GM19397 (cell line): ENCODE measurements around the gene FAS.

Experiments
- ATAC-seq: cut with Tn5 transposase; IDR thresholded peaks from one replicate; pipeline ENCODE4 v1.9.1; 2021; ENCODE audit warnings: mild to moderate bottlenecking, moderate library complexity; ENCODE audit not compliant: unreplicated experiment

FAS gene

DNA sequence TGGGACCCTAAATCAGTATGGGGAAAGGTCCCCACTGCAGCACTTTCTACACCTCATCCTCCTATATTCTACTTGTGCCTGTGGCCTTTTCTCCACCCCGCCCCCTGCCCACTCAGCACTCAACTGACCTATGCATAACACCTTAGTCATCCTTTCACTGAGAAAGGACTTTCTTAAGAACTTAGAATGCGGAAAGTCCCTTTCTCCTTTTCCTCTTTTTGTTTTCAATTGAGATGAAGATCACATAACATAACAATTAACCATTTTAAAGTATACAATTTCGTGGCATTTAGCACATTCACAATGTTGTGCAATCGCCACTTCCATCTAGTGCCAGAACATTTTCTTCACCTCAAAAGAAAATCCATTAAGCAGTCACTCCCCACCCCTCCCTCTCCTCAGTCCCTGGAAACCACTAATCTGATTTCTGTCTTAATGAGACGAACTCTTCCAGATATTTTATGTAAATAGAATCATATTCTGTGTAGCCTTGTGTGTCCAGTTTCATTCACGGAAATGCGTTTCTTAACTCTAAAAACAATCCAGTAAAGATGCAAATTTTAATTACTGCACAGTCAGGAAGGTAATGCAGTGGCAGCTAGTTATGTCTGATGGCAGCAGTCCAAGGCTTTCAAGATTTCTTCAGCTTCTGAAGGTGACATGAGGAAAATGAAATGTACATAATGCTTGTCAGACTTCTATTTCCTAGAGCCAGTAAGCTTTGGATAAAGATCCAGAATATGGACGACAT, 41.7 kb downstream of the FAS start:
- peak; percentile 58 for ATAC-seq

DNA sequence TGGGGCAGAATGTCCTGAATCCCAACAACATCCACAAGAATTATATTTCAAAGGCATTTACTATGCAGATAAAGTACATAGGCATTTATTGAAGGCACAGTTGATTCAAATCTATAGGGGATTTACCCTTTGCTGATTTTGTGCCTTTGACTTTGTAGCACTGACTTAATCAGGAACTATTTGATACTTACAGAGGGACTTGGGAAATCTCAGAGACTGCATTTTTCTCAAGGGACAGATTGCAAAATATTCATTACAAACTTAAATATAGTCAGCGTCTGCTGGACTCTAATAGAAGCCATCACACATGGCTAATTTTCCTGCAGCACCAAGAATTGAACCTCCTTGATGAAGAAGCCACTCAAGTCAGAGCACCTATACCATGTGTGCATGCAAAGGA, 44.9 kb downstream of the FAS start:
- ATAC-seq = no peak

DNA sequence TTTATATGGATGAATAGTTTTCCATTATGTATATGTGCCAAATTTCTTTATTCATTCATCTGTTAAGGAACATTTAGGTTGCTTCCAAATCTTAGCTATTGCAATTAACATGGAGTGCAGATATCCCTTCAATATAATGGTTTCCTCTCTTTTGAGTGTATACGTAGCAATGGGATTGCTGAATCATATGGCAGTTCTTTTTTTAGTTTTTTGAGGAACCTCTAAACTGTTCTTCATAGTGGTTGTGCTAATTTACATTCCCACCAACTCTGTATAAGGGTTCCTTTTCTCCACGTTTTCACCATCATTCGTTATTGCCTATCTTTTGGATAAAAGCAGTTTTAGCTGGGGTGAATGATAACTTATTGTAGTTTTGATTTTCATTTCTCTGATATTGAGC, 46.5 kb downstream of the FAS start:
- no peak for ATAC-seq

DNA sequence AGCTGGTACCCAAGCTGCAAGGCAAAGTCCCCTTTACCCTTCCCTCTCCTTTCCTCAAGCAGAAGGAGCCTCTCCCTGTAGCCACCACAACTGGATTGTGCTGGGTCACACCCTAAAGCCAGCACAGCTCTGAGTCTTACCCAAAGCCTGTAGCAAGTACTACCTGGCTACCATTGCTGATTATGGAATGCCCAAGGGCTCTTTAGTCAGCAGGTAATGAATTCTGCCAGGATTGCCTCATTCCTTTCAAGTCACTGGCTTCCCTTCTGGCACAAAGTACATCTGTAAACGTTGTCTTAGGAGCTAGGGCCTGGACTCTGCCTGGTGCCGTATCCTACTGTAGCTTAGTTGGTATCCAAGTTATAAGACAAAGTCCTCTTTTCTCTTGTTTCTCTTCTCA, 52.0 kb downstream of the FAS start:
- ATAC-seq = no peak

DNA sequence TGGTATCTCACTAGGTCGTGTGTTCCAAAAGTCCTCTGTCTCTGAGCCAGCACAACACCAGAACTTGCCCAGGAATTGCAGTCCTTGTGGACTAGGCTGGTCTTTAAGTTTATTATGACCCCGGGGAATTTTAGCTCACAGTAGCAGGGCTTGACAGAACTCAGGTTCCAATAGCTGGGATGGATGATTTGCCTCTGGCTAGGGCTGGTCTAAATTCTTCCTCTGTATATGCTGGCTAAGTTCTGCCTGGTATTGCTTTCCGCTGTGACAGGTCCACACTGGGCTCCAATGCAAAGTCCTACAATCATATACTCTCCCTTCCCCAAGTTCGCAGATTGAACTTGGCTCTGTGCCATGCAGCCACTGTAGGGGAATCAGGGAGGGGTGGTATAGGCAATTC, 52.5 kb downstream of the FAS start:
- no peak for ATAC-seq

DNA sequence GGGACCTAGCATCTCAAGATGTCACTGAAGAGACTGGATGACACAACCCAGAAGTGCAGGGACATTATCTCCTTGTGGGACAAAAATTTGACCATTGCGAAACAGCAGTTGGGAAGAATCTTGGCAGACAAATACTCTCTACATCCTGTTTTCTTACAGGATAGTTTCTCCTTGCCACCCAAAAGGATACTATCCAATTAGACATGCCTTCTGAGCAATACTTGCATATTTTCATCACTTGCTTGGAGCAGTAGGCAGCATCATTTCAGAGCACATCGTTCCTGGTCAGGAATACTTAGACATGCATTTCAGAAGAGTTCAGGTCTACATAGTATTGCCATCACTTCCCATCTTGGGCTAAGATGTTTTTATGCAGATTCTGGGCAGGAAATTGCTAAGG, 56.8 kb downstream of the FAS start:
- ATAC-seq = no peak

DNA sequence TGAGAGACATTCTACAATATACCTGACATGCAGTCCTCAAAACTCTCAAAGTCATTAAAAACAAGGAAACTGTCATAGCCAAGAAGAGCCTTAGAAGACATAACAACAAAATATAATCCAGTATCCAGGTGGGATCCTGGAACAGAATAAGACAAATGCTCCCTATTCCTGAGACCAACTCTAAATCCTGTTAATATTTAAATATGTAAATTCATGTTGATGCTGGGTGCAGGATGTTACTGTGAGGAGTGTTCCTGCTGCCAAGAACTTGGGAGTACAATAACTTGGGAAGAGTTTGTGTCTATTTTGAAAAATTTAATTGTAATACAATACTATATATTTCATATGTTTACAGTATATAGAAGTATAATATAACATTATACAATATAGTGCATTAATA, 61.0 kb downstream of the FAS start:
- ATAC-seq = no peak

DNA sequence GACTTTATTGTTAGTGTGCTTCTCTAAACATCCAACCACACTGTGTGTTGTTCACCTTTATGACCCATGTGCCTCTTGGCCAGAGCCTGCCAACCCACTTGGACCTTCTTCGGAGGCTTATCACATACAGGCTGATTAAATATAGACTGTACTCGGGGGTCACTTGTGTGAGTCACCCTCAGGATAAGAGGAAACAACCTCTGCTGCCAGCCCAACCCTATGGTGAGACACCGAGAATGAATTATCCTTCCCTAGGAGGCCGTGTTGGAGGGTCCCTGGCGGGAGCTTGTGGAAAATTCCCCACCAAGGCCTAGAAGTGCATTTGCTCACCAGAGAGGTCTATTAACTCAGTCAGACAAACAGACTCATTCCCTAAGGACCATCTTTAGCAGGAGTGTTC, 63.0 kb downstream of the FAS start:
- ATAC-seq = no peak

DNA sequence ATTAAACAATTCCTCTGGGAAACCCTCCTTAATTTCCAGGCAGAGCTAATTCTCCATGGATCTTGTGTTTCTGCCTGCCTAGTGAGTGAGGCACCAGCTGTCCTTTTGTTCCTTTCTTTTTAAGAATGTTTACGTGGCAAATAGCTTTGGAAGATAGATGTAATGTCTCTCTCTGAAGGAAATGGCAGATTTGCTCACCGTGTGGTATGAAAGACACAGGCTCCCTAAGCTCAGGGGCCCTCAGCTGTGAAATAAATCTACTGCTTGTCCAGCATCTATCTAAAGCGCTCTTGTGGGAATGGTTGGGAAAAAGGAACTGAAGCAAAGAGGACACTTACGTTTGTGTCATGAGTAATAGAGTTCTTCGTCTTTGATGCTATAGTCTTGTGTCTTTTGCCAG, 64.6 kb downstream of the FAS start:
- ATAC-seq = no peak

DNA sequence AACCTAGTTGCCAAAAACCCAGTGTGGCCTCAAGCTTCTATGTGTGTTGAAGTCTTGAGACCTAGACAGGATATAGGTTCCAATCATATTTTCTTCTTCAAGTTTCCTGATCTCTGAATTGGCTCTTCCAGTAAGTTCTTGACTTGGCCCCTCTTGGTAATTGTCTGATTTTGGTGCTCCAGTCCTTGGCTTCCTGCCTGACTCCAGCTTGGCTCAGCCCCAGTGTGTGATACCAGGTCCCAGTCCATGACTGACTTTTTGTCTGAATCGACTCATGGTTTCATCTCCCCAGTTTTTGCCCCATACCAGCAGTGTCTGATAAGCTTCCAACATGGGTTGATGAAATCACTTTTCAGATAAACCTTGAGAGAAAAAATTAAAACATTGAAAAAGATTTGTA, 72.3 kb downstream of the FAS start:
- ATAC-seq = no peak

DNA sequence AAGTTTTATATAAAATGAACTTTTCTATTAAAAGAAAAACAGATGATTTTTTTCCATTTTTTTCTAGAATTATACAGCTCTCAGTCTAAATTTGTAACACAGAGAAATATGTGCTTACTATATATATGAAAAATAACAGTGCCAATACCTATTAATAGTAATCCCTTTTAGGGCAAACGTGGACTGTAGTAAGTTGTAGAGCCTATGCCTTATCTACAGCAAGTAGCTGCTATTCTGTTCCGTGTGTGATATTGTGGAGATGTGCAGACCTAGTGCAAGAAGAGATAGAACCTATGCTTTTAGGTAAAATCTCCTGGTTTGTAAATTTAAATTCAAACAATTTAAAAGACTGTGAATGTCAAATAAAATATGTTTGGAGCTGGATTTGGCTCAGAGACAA, 72.9 kb downstream of the FAS start:
- ATAC-seq = no peak

DNA sequence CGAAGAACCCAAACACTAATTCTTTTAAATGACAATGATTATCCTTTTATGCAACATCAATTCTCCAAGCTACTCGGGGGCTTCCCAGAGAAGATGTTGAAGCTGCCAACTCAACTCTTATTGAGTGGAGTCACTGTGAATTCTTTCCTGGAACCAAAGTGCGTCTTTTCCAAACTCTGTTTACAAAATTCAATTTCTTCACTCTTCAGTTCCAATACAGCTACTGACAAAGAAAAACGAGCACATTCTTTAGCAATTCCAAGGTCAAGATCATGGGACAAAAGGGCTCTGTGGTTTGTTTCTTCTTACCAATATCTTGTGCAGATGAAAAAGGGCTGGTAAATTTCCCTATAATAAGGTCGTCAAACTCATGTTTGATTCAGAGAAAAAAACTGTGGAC, 74.2 kb downstream of the FAS start:
- ATAC-seq = no peak
